ENCODE results near the gene HIC2. TPM values are rescaled to one million over a fixed set of nuclear protein-coding genes. Genes with fewer than 3 reads are reported as not detected.
"Not testable (repeated sequence)": the region's sequence is repeated elsewhere in the genome, so short reads cannot be mapped to it uniquely, and the experiment has no call there.

The HIC2 gene
- total RNA-seq, 1 experiment from 2014 or later, result 3.5 TPM

DNA sequence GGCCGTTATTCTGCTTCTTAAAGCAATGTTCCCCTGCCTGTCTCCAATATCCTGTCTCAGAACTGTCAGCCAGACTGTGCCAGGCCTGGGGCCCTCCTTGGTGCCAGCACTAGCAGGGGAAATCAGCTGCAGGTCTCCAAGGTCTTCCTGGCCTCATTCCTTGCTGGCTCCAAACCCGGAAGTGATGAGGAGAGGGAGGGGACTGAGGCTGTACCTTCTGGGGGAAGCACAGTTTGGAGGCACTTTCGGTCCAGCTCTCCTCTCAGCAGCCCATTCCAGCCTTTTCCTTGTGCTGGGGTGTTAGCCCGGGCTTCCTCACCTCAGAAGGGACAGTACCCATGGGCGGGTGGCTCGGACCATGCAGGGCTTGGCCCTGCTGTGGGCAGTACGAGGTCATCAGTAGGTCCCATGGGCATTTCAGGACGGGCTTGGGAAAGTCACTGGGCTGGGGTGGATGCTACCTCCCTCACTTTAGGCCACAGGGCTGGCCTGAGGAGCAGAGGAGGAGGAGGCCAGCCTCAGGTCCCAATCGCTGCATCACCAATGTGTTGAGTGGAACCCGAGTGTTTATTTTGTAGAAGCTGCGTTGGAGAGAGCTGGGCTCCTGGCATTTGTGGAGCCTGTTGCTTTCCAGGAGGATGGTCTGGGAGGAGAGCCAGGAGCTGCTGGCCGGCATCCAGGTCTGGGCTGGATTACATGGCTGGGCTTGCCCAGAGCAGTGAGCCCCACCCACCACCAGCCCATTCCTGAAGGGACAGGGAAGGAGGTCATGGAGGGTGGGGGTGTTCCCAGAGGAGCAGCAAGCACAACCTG is 19.0 kb downstream of the HIC2 start:
- BruUV-seq (replicated peaks); CTCF ChIA-PET; DNase-seq: not testable (repeated sequence)

DNA sequence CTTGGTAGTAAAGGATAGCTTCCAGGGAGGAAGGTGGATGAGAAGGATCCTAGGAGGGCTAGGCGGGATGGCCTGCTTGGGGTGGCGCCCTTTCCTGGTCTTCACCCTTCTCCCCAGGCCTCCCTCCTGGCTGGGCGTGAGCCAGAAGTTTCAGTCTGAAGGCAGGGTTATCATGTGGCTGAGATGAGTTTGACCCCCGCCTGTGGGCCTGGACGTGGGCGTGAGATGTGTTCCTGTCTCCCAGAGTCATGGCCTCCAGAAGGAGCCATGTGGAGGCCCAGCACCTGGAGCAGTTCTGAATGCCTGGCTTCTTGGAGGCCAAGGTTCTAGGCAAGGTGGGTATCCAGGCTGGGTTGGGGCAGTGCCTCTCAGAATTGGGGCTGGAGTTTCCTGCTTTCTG is 20.8 kb downstream of the HIC2 start:
- H3K4me1 ChIP-seq (ENCODE audit: insufficient read depth, low read length); H3K79me2 ChIP-seq (ENCODE audit: low read length); H3K27me3 ChIP-seq (ENCODE audit: low read length); H3K27ac ChIP-seq (ENCODE audit: low read length); H2AFZ ChIP-seq (ENCODE audit: low read length); H3K4me2 ChIP-seq (ENCODE audit: low read length); BruUV-seq (replicated peaks); POLR2A ChIA-PET (ENCODE audit: unreplicated experiment); H3K9me2 ChIP-seq (replicated peaks; ENCODE audit: low read length); H3F3A ChIP-seq (ENCODE audit: low read length, unreplicated experiment); H4K20me1 ChIP-seq (ENCODE audit: low read length); DNase-seq; ATAC-seq; H3K4me3 ChIP-seq (ENCODE audit: low read length); H3K9ac ChIP-seq (ENCODE audit: low read length); intact Hi-C loops (cut with micrococcal nuclease); H3K36me3 ChIP-seq (ENCODE audit: low read depth, low read length); CTCF ChIA-PET; H3K9me3 ChIP-seq (ENCODE audit: low read length): not testable (repeated sequence)

More for the DNA sequence above, 19.0 kb downstream of the HIC2 start:
- H3F3A ChIP-seq (ENCODE audit: low read length, unreplicated experiment); H3K4me2 ChIP-seq (ENCODE audit: low read length); H2AFZ ChIP-seq (ENCODE audit: low read length); H3K9ac ChIP-seq (ENCODE audit: low read length); H3K4me1 ChIP-seq (ENCODE audit: insufficient read depth, low read length); H3K9me2 ChIP-seq (replicated peaks; ENCODE audit: low read length); H3K27me3 ChIP-seq (ENCODE audit: low read length); intact Hi-C loops (cut with micrococcal nuclease); H3K79me2 ChIP-seq (ENCODE audit: low read length); H3K27ac ChIP-seq (ENCODE audit: low read length); POLR2A ChIA-PET (ENCODE audit: unreplicated experiment); H4K20me1 ChIP-seq (ENCODE audit: low read length); H3K9me3 ChIP-seq (ENCODE audit: low read length); H3K4me3 ChIP-seq (ENCODE audit: low read length); H3K36me3 ChIP-seq (ENCODE audit: low read depth, low read length): not testable (repeated sequence)
- ATAC-seq, result peak; percentile 75

DNA sequence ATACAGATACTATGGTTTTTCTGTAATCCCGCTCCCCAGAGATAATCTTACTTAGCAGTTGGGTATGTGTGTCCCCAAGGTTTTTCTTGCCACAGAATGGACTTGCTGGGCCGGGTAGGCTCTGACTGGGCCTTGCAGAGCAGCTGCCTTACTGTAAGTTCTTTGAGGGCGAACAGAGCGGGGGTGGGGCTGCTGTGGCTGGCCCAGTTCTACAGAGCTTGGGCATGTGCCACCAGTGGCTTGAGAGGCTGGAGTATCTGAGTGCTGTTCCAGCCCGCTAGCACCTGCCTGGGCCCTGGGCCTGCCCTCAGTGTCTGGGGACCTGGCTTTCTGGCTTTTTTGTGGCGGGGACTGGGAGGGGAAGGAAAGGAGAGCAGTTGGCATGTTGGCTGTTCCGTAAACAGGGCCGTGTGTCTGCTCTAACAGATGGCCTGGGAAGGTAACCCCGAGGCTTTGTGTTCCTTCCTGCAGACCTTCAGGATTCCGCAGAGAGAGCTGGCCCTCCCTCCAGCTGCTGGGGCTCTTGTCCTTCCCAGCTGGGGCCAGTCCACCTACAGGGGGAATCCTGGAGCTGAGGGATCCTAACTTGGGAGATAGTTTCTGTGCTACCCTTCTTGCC is 23.0 kb downstream of the HIC2 start:
- H4K20me1 ChIP-seq (ENCODE audit: low read length); ATAC-seq; H3K27ac ChIP-seq (ENCODE audit: low read length); POLR2A ChIA-PET (ENCODE audit: unreplicated experiment); H3K9ac ChIP-seq (ENCODE audit: low read length); H3K9me3 ChIP-seq (ENCODE audit: low read length); H3K9me2 ChIP-seq (replicated peaks; ENCODE audit: low read length); H3K4me3 ChIP-seq (ENCODE audit: low read length); H3K27me3 ChIP-seq (ENCODE audit: low read length); H3K36me3 ChIP-seq (ENCODE audit: low read depth, low read length); DNase-seq; H2AFZ ChIP-seq (ENCODE audit: low read length); intact Hi-C loops (cut with micrococcal nuclease); CTCF ChIA-PET; BruUV-seq (replicated peaks); H3F3A ChIP-seq (ENCODE audit: low read length, unreplicated experiment); H3K79me2 ChIP-seq (ENCODE audit: low read length); H3K4me2 ChIP-seq (ENCODE audit: low read length); H3K4me1 ChIP-seq (ENCODE audit: insufficient read depth, low read length): not testable (repeated sequence)

DNA sequence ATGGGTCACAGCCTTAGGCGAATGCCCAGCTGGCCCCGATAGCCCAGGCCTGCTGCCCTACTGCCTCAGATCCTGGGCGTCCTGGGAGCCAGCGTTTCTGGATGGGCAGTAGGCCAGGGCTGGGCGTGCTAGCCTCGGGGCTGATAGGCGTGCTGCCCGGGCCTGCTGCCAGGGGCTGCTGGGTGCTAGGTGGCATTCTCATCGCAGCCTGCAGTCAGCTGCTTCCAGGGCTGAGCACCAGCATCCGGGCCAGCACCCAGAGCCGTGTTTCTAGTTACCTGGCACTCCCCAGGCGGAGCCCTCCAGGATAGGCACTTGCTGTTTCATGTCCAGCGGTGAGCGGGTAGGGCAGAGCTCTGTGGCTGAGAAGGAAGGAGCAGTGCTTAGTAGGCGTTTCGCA is 23.5 kb downstream of the HIC2 start:
- ATAC-seq, result peak; percentile 69
- BruUV-seq (replicated peaks); CTCF ChIA-PET: not testable (repeated sequence)

DNA sequence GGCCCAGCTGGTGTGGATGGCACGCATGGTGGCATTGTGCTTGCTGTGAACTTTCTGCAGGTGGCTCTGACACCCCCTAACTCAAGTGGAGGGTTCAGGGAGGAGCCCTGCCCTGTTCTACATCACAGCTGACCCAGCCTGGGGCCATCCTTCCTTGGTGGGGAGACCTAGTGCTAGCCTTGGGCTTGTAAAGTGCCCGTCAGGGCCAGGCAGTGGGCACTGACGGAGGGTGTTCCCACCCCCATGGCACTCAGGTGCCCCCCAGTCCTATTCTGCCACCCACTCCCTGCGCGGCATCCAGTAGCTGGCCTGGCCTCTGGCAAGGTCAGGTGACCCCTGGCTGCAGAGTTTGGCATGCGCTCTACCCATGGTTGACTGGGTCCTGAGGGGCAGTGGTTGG is 24.0 kb downstream of the HIC2 start:
- H3K4me1 ChIP-seq (ENCODE audit: insufficient read depth, low read length); H3K4me2 ChIP-seq (ENCODE audit: low read length); H3K36me3 ChIP-seq (ENCODE audit: low read depth, low read length); H3K9me2 ChIP-seq (replicated peaks; ENCODE audit: low read length); DNase-seq; H3F3A ChIP-seq (ENCODE audit: low read length, unreplicated experiment); H3K9me3 ChIP-seq (ENCODE audit: low read length); H2AFZ ChIP-seq (ENCODE audit: low read length); H3K27ac ChIP-seq (ENCODE audit: low read length); CTCF ChIA-PET; ATAC-seq; H3K27me3 ChIP-seq (ENCODE audit: low read length); POLR2A ChIA-PET (ENCODE audit: unreplicated experiment); H3K9ac ChIP-seq (ENCODE audit: low read length); BruUV-seq (replicated peaks); H3K79me2 ChIP-seq (ENCODE audit: low read length); intact Hi-C loops (cut with micrococcal nuclease); H3K4me3 ChIP-seq (ENCODE audit: low read length); H4K20me1 ChIP-seq (ENCODE audit: low read length): not testable (repeated sequence)

More for the DNA sequence above, 23.5 kb downstream of the HIC2 start:
- intact Hi-C loops (cut with micrococcal nuclease); H3K36me3 ChIP-seq (ENCODE audit: low read depth, low read length); POLR2A ChIA-PET (ENCODE audit: unreplicated experiment); H3K9ac ChIP-seq (ENCODE audit: low read length); H3K9me3 ChIP-seq (ENCODE audit: low read length); H3K4me3 ChIP-seq (ENCODE audit: low read length); H2AFZ ChIP-seq (ENCODE audit: low read length); H3K27me3 ChIP-seq (ENCODE audit: low read length); DNase-seq; H3F3A ChIP-seq (ENCODE audit: low read length, unreplicated experiment); H3K4me2 ChIP-seq (ENCODE audit: low read length); H3K4me1 ChIP-seq (ENCODE audit: insufficient read depth, low read length); H3K79me2 ChIP-seq (ENCODE audit: low read length); H3K9me2 ChIP-seq (replicated peaks; ENCODE audit: low read length); H4K20me1 ChIP-seq (ENCODE audit: low read length); H3K27ac ChIP-seq (ENCODE audit: low read length): not testable (repeated sequence)

DNA sequence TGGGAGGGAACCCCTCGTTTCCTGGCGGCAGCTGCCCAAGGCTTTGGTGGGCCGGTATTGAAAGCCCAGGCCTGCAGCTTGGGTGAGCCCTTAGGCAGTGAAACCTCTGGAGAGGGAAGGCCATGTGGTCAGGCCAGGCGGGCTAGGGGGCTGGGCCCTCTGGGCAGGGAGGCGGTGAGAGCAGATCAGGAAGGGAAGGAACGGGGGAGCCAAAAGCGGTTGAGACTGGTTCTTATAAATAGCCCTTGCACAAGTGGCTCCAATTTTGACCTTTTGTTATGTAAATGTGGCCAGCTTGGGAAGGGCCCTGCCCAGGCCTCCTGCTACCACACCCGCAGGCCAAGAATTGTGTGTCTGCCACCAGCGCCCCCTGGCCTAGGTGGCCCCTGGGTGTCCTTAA is 25.0 kb downstream of the HIC2 start:
- H3K27me3 ChIP-seq (ENCODE audit: low read length); H4K20me1 ChIP-seq (ENCODE audit: low read length); H3K79me2 ChIP-seq (ENCODE audit: low read length); H3K4me3 ChIP-seq (ENCODE audit: low read length); H3K4me1 ChIP-seq (ENCODE audit: insufficient read depth, low read length); H3K36me3 ChIP-seq (ENCODE audit: low read depth, low read length); H3K4me2 ChIP-seq (ENCODE audit: low read length); BruUV-seq (replicated peaks); intact Hi-C loops (cut with micrococcal nuclease); POLR2A ChIA-PET (ENCODE audit: unreplicated experiment); H3K9ac ChIP-seq (ENCODE audit: low read length); H3F3A ChIP-seq (ENCODE audit: low read length, unreplicated experiment); H3K27ac ChIP-seq (ENCODE audit: low read length); H3K9me2 ChIP-seq (replicated peaks; ENCODE audit: low read length); CTCF ChIA-PET; ATAC-seq; DNase-seq; H3K9me3 ChIP-seq (ENCODE audit: low read length); H2AFZ ChIP-seq (ENCODE audit: low read length): not testable (repeated sequence)

DNA sequence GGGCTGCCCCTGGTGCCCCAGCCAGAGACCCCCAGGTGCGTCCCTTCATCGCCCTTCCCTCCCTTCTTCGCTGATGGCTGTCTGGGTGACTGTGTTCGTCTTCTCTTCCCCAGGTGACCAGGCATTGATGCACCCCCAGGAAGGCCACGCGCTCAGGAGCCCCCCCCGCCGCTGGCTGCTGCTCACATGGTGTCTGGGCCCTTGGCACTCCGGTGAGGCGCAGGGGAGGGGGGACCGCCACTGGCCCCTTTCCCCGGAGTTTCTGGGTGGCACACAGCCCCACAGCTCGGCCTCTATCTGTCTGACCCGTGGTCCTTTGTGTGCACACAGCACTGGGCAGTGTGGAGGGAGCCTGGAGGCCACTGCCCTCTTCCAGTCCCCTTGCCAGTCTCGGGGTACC is 25.5 kb downstream of the HIC2 start:
- H3K36me3 ChIP-seq (ENCODE audit: low read depth, low read length); DNase-seq; H3K4me3 ChIP-seq (ENCODE audit: low read length); H3F3A ChIP-seq (ENCODE audit: low read length, unreplicated experiment); H2AFZ ChIP-seq (ENCODE audit: low read length); intact Hi-C loops (cut with micrococcal nuclease); H3K9me3 ChIP-seq (ENCODE audit: low read length); CTCF ChIA-PET; BruUV-seq (replicated peaks); H3K4me1 ChIP-seq (ENCODE audit: insufficient read depth, low read length); H3K4me2 ChIP-seq (ENCODE audit: low read length); H3K9ac ChIP-seq (ENCODE audit: low read length); H3K27ac ChIP-seq (ENCODE audit: low read length); H3K79me2 ChIP-seq (ENCODE audit: low read length); POLR2A ChIA-PET (ENCODE audit: unreplicated experiment); ATAC-seq; H3K9me2 ChIP-seq (replicated peaks; ENCODE audit: low read length); H3K27me3 ChIP-seq (ENCODE audit: low read length); H4K20me1 ChIP-seq (ENCODE audit: low read length): not testable (repeated sequence)
